ENCODE results near the gene SLC19A3.

The SLC19A3 gene

GRCh38 chr2:227657199-227657845 is 60.5 kb downstream of the SLC19A3 start:
- TF ChIP-seq TAF1 (IDR thresholded peaks at IDR 0.05; ENCODE audit: borderline replicate concordance, low read depth, low read length) = no peak
- no peak for TF ChIP-seq POLR2A (IDR thresholded peaks at IDR 0.05; ENCODE audit: low read depth, low read length)
- TF ChIP-seq POLR2AphosphoS5 (IDR thresholded peaks at IDR 0.05; ENCODE audit: low read depth, low read length) = no peak
- no peak for FAIRE-seq
- DNase-seq (ENCODE audit: insufficient read length) = no peak

- no peak for FAIRE-seq
- no peak for DNase-seq (ENCODE audit: insufficient read length)
- TF ChIP-seq POLR2A (IDR thresholded peaks at IDR 0.05; ENCODE audit: low read depth, low read length) = no peak
- TF ChIP-seq POLR2AphosphoS5 (IDR thresholded peaks at IDR 0.05; ENCODE audit: low read depth, low read length) = no peak
- TF ChIP-seq TAF1 (IDR thresholded peaks at IDR 0.05; ENCODE audit: borderline replicate concordance, low read depth, low read length) = no peak
Observed at GRCh38 chr2:227655454-227655853, 62.4 kb downstream of the SLC19A3 start.

- no peak for TF ChIP-seq TAF1 (IDR thresholded peaks at IDR 0.05; ENCODE audit: borderline replicate concordance, low read depth, low read length)
- TF ChIP-seq POLR2AphosphoS5 (IDR thresholded peaks at IDR 0.05; ENCODE audit: low read depth, low read length) = no peak
- TF ChIP-seq POLR2A (IDR thresholded peaks at IDR 0.05; ENCODE audit: low read depth, low read length) = no peak
- DNase-seq (ENCODE audit: insufficient read length) (no peak), FAIRE-seq (no peak)
Observed at GRCh38 chr2:227654426-227654825, 63.4 kb downstream of the SLC19A3 start.

- FAIRE-seq = no peak
- no peak for TF ChIP-seq TAF1 (IDR thresholded peaks at IDR 0.05; ENCODE audit: borderline replicate concordance, low read depth, low read length)
- TF ChIP-seq POLR2AphosphoS5 (IDR thresholded peaks at IDR 0.05; ENCODE audit: low read depth, low read length) = no peak
- TF ChIP-seq POLR2A (IDR thresholded peaks at IDR 0.05; ENCODE audit: low read depth, low read length) = no peak
- no peak for DNase-seq (ENCODE audit: insufficient read length)
Observed at GRCh38 chr2:227653419-227653818, 64.4 kb downstream of the SLC19A3 start.

- TF ChIP-seq TAF1 (IDR thresholded peaks at IDR 0.05; ENCODE audit: borderline replicate concordance, low read depth, low read length) (no peak), POLR2A (IDR thresholded peaks at IDR 0.05; ENCODE audit: low read depth, low read length) (no peak), POLR2AphosphoS5 (IDR thresholded peaks at IDR 0.05; ENCODE audit: low read depth, low read length) (no peak)
- DNase-seq (ENCODE audit: insufficient read length) (no peak), FAIRE-seq (no peak)
Observed at GRCh38 chr2:227643990-227644551, 73.8 kb downstream of the SLC19A3 start.

GRCh38 chr2:227642656-227643055 is 75.2 kb downstream of the SLC19A3 start:
- no peak for FAIRE-seq
- no peak for TF ChIP-seq POLR2AphosphoS5 (IDR thresholded peaks at IDR 0.05; ENCODE audit: low read depth, low read length)
- TF ChIP-seq POLR2A (IDR thresholded peaks at IDR 0.05; ENCODE audit: low read depth, low read length) = no peak
- TF ChIP-seq TAF1 (IDR thresholded peaks at IDR 0.05; ENCODE audit: borderline replicate concordance, low read depth, low read length) = no peak

GRCh38 chr2:227634201-227634600 is 83.6 kb downstream of the SLC19A3 start:
- FAIRE-seq (no peak), DNase-seq (ENCODE audit: insufficient read length) (no peak)
- no peak for TF ChIP-seq TAF1 (IDR thresholded peaks at IDR 0.05; ENCODE audit: borderline replicate concordance, low read depth, low read length)
- TF ChIP-seq POLR2A (IDR thresholded peaks at IDR 0.05; ENCODE audit: low read depth, low read length) = no peak
- TF ChIP-seq POLR2AphosphoS5 (IDR thresholded peaks at IDR 0.05; ENCODE audit: low read depth, low read length) = no peak

More at GRCh38 chr2:227642656-227643055, 75.2 kb downstream of the SLC19A3 start:
- no peak for DNase-seq (ENCODE audit: insufficient read length)
